PFSK-1 (cell line): Measurements from ENCODE around the gene THRSP.

Experiments
- FOXP2 ChIP-seq: optimal IDR thresholded peaks from 2 replicates; pipeline ENCODE3; 2011; ENCODE audit warnings: borderline replicate concordance, control low read depth, inconsistent platforms; ENCODE audit not compliant: insufficient read depth; ENCODE audit errors: extremely low read length, extremely low read depth
- POLR2AphosphoS5 ChIP-seq: IDR thresholded peaks from 2 replicates; pipeline ENCODE4 v1.6.1; 2012; ENCODE audit warnings: low read depth, mild to moderate bottlenecking, control low read depth, low read length, moderate library complexity
- SIN3A ChIP-seq: IDR thresholded peaks from 2 replicates; pipeline ENCODE4 v1.6.1; 2012; ENCODE audit warnings: mild to moderate bottlenecking, low read length, moderate library complexity, borderline replicate concordance; ENCODE audit not compliant: insufficient read depth
- TAF1 ChIP-seq: IDR thresholded peaks from 2 replicates; pipeline ENCODE4 v1.6.1; 2012; ENCODE audit warnings: low read length, control low read depth, borderline replicate concordance; ENCODE audit not compliant: insufficient read depth
- TF ChIP-seq, protein P1 (sequence below), 2 experiments: IDR thresholded peaks; 2 replicates each; pipeline versions ENCODE4 v1.6.1 to v1.8.0; 2011 to 2012; ENCODE audit warnings: low read depth in 2 of 2, low read length in 2 of 2, control low read depth in 1 of 2, inconsistent platforms in 1 of 2, mild to moderate bottlenecking in 1 of 2, moderate library complexity in 1 of 2; ENCODE audit not compliant: insufficient read depth in 1 of 2

The THRSP gene

DNA sequence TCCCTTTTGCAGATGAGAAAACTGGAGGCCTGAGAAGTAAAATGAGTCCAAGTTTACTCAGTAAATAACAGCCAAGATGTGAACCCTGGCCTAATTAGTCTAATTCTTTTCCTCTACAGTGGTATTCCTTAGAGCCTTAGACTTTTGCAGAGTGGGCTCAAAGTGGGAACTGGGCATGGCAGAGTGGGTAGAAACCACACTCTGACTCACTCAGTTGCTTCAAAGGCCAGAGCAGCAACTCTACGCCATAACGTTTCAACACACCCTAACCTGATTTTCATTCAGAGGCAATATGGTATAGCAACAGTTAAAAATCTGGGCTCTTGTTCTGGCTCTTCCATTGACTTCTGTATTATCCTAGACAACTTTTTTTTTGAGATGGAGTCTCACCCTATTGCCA lies 2.8 kb downstream of the THRSP start:
- TF ChIP-seq, protein P1, sequence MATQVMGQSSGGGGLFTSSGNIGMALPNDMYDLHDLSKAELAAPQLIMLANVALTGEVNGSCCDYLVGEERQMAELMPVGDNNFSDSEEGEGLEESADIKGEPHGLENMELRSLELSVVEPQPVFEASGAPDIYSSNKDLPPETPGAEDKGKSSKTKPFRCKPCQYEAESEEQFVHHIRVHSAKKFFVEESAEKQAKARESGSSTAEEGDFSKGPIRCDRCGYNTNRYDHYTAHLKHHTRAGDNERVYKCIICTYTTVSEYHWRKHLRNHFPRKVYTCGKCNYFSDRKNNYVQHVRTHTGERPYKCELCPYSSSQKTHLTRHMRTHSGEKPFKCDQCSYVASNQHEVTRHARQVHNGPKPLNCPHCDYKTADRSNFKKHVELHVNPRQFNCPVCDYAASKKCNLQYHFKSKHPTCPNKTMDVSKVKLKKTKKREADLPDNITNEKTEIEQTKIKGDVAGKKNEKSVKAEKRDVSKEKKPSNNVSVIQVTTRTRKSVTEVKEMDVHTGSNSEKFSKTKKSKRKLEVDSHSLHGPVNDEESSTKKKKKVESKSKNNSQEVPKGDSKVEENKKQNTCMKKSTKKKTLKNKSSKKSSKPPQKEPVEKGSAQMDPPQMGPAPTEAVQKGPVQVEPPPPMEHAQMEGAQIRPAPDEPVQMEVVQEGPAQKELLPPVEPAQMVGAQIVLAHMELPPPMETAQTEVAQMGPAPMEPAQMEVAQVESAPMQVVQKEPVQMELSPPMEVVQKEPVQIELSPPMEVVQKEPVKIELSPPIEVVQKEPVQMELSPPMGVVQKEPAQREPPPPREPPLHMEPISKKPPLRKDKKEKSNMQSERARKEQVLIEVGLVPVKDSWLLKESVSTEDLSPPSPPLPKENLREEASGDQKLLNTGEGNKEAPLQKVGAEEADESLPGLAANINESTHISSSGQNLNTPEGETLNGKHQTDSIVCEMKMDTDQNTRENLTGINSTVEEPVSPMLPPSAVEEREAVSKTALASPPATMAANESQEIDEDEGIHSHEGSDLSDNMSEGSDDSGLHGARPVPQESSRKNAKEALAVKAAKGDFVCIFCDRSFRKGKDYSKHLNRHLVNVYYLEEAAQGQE (IDR thresholded peaks at IDR 0.05; ENCODE audit: insufficient read depth in 1 of 2, low read depth in 2 of 2, low read length in 2 of 2): no peak
- TF ChIP-seq TAF1 (no peak), POLR2AphosphoS5 (no peak), SIN3A (no peak), FOXP2 (no peak)

DNA sequence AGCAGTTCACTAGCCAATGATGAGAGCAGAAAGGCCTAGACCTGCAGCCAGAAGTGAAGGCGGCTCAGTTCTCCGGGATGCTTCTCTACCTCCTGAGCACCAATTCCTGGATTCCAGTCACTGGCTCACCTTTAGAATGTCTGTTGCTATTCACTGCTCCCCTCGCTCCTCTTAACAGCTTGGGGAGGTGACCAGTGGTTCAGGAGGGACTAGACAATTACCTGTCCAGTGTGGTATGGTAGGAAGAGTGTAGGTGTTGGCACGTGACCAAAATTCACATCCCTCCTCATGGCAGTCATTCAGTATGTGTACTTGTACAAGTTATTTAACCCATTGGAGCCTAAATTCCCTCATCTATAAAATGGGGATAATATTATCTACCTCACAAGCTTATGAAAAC lies 4.0 kb downstream of the THRSP start:
- TF ChIP-seq POLR2AphosphoS5: peak; percentile 26
- TF ChIP-seq TAF1: no peak

DNA sequence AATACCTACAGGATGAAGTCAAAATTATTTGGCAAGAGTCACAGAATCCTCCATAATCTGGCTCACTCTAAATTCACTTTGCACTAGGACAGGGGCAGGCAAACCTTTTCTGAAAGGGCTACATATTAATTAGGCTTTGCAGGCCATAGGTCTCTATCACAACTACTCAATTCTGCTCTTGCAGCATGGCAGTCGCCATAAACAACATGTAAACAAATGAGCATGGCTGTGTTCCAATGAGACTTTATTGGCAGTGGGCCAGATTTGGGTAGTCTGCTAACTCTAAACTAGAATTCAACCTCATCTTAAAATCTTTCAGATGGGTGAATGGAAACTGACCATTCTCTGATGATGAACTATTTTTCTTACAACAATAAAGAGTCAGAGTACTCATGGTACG lies 5.8 kb downstream of the THRSP start:
- no peak for TF ChIP-seq FOXP2
- no peak for TF ChIP-seq POLR2AphosphoS5
- TF ChIP-seq SIN3A: no peak
- TF ChIP-seq, protein P1 (IDR thresholded peaks at IDR 0.05; ENCODE audit: insufficient read depth in 1 of 2, low read depth in 2 of 2, low read length in 2 of 2): no peak
- TF ChIP-seq TAF1: no peak

DNA sequence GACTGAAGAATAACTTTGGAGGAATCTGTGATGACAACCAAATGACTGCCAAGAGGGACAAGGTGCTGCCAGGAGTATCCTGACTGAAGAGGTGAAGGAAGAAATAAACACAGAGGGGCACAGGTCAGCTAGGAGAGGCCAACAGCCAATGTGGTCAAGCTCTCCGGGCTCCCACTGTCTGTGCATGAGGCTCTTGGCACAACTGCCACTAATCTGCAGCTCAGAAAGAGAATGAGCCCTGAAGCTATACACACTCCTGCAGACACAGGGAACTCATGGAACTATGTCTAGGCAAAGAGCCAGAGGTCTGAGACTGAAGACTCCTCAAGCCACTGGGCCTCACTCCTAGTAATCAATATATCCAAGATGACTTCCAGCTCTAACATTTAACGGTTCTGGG lies 7.0 kb downstream of the THRSP start:
- TF ChIP-seq FOXP2 (no peak), TAF1 (no peak), SIN3A (no peak), POLR2AphosphoS5 (no peak)
- TF ChIP-seq, protein P1 (IDR thresholded peaks at IDR 0.05; ENCODE audit: insufficient read depth in 1 of 2, low read depth in 2 of 2, low read length in 2 of 2): no peak

DNA sequence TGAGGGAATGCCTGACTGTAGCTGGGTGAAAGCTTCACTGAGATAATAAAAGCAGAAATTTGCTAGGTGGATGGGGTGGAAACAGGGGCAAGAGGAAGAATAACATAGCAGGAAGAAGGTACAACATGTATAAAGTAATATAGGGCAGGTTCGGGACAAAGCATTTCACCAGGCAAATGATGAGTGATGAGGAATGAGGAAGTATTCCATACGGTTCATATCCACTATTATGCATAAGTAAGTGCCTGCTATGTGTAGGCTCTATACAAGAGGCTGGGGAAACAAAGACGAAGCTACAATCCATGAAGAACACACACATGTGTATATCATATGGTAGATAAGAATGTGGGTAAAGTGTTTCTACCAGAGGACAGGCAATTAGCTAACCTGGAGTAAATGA lies 8.1 kb downstream of the THRSP start:
- TF ChIP-seq TAF1 (no peak), POLR2AphosphoS5 (no peak), SIN3A (no peak), FOXP2 (no peak)
- TF ChIP-seq, protein P1 (IDR thresholded peaks at IDR 0.05; ENCODE audit: insufficient read depth in 1 of 2, low read depth in 2 of 2, low read length in 2 of 2): no peak
